IPS-NIHi11 (cell line): Measurements from ENCODE around the gene CDHR2.
"Not testable (repeated sequence)": the region's sequence is repeated elsewhere in the genome, so short reads cannot be mapped to it uniquely, and the experiment has no call there.

Experiments used
- DNase-seq: peaks from one replicate; pipeline ENCODE4 v3.0.0; 2012; ENCODE audit warnings: mixed read lengths, low spot score

CDHR2 gene

DNA sequence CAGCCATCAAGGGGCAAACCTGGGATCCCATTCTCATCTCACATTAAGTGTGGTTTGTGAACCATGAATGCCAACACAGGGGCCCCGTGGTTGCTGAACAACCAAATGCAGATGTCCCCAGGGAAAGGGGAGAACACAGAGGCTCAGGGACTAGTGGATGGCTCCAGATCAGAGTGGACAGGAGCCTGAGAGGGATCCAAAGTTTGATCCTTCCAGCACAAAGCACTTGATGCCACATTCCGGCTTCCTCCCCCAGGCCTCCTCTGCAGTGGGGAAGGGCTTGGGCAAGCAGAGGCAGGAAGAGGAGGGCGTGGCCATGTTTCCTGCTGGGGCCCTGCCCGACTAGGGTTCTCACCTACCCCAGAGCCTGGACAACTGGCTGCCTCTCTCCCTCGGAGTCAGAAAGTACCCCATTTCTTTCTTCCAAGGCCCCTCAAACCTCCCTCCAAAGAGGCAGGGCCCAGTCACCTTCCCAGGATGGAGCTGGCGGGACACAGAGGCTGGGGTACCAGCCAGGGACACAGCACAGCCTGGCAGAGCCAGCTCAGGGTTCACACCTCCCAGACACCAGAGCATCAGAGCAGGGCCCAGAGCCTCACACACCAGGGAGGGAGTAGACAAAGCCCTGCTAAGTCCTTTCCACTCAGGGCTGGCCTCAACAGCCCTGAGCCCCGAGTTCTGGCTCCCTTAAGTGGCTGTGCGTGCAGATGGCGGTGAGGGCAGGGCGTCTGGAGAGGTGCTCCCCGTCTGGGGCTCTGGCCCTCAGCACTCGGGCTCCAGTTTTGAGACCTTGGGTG lies 7.6 kb upstream of the CDHR2 start:
- peak; percentile 59 for DNase-seq

DNA sequence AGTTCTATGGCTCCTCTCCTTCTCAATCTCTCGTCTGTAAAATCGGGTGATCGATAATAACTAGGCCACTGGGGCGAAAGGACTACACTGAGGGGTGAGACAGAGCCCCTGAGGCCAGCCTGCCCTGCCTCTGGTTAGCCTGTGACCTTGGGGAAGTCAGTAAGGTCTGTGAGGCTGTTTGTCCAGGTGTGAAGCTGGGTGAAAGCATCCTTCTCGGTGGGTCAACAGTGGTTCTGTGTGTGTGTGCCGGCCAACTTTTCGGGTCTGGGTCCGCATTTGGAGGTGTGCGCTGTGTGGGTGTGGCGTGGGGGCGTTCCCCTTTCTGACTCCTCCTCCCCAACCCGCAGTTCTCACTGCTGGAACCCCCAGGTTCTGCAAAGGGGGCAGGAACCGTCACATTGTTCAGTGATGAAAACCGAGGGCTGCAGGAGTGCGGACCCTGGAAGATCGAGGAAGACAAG lies 7.0 kb upstream of the CDHR2 start:
- DNase-seq, result no peak

DNA sequence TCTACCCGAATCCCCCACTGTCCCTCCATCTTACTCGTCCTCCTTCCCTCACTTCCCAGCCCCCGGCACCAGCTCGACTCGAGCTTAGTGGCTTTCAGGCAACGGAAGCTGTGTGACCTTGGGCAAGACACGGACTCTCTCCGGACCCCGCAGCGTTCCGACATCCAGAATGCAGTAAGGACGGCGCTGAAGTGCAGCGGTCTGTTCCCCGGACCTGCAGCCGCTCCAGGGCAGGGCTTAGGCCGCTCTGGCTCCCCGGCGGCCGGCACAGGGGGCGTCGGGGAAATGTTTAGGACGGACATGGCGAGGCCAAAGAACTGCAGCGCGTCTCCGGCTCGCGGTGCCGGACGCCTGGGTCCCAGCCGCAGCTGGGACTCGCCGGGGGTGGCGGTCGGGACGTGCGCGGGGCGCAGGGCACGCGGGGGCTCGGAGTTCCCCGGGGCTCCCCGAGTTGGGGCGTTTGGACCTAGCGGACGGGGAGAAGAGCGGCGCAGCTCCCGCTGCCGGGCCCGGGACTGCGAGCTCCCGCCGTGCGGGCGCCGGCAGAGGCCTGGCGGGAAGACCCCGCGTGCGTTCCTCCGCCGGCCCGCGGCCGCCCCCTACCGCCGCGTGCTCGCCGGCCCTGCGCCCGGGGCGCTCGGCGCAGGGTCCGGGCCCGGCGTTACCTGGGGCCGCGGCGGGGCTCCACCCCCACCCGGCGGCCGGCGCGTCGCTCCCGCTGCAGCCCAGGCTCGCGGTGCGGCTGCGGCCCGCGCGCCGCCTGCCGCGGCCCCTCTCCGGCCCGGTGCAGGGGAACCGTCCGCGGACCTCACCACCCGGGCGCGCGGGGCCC lies 6.3 kb upstream of the CDHR2 start:
- DNase-seq, result peak; percentile 74

DNA sequence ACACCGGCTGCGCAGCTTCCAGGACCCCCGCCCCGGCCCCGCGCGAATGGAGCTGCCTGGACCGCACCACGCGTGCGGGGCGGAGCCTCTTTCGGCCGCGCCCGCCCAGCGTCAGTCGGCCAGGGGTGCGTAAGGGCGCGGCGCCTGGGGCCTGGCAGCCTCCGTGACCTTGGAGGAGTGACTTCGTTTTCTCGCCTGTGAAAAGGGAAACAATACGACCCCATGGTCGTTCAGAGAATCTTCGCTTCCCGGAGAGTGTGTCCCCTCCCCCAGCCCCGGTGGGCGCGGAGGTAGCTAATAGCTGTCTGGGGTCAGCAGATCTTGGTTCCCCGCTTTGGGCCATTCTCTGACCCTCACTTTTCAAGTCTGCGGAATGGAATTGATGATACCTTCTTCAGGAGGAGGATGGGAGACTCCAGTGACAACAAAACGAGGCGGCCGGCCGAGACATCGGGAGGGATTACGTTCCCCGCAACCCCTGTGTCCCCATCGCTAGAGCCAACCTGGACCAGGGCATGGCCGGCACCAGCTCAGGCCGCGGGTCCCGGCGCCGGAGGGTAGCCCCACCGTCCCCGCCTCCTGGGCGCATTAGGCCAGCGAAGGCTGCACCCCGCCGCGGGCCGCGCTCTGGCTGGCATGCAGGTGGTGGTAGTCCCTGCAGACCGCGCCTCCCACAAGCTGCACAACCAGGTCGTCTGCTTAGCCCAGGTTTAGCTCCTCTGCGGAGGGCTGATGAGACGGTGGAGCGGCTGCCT lies 5.5 kb upstream of the CDHR2 start:
- peak; percentile 65 for DNase-seq

DNA sequence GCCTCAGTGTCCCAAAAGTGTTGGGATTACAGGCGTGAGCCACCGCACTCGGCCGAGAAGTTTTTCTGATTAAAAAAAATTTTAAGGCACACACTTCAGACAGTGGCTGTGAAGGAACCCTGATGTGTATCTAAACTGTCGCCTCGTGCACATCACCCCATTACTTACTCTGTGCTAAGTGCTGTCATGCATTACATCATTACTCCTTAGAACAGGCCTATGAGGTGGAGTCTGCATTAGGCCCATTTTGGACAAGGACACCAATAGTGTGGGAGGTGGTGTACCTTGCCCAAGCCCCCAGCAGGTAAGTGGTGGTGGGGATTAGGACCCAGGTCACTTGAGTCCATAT lies 3.8 kb upstream of the CDHR2 start:
- no peak for DNase-seq

DNA sequence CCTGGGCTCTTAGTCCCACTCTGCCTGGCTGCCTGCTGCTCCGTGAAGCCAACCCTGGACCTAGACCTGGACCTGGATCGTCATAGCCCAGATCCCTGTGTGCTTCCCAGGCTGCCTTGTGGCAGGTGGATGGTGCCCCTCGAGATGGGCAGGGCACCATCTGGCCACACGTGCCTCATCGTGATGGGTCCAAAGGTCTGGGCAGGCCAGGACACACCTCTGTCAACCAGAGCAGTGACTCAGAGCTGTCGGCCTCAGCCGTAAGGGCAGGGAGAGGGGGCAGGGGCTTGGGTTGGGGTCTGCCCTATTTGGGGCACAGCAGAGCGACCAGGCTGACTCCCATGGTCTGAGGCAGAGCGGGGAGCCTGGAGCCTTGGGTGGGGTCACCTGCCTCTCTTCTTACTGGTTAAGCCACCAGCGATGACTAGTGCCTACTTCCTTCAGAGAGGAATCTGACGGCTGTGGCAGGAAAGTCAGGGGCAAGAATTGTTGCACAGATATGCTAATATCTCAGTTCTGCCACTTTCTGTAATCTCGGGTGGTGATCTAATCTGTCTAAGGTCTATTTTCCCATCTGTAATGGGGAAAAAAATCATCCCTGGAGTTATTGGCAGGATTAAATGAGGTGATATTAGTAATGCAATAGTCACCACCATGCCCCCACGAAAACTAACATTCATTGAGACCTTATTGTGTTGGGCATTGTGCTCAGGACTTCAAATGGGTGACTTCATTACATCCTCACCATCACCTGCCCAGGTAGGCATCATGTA lies 3.2 kb upstream of the CDHR2 start:
- no peak for DNase-seq

DNA sequence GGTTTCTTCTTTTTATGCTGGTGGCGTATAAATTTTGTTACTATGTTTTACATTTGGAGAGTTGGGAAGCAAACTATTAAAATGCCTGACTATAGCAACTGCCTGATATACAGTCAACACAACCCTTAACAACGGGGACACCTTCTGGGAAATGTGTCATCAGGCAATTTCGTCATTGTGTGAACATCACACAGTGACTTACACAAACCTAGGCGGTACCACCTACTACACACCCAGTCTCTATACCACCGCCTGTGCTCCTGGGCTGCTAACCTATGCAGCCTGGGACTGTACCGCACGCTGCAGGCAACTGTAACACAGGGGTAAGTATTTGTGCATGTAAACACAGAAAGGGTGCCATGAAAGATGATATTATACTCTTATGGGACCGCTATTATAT lies 1.3 kb upstream of the CDHR2 start:
- DNase-seq, result no peak

DNA sequence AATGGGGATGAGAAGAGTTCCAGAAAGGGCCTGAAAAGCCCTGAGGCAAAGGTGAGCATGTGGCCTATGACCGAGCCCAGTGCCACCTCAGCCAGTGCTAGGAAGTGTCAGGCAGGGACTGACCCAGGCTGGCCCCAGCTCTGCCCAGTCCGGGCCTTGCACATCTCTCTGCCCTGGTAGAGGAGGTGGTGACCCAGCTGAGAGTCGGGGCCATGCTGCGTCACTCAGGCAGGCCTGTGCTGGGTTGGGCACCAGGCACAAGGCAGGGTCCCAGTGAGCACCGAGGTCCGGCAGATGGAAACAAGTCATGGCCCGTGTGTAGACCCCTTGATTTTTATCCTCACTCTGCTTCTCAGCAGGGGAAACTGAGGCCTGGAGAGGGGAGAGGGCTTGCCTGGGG lies 729 bp downstream of the CDHR2 start:
- no peak for DNase-seq

DNA sequence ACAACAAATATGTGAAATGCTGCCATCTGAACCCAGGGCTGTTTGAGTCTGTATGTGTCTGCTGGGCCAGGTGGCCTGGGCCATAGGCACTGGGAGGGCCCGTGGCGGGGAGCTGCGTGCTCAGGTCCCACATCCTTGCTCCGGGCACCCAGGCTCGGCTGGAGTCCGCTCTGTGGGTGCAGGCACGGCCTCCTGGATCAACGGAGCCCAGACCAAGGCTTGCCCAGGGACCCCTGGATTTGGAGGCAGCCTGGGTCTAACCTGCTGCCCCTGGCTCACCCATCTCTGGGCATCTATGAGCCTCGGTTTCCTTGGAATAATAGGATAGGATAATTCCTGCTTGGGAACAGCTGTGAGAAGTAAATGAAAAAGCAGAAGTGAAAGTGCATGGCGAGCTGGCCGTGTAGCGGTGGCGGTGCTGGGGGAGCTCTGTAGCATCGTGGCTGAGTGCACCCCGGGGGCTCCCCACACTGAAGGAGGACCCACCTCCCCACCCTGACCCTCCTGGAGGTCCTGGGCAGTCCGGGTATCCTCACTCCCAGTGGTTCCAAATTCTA lies 1.2 kb downstream of the CDHR2 start:
- DNase-seq, result no peak

DNA sequence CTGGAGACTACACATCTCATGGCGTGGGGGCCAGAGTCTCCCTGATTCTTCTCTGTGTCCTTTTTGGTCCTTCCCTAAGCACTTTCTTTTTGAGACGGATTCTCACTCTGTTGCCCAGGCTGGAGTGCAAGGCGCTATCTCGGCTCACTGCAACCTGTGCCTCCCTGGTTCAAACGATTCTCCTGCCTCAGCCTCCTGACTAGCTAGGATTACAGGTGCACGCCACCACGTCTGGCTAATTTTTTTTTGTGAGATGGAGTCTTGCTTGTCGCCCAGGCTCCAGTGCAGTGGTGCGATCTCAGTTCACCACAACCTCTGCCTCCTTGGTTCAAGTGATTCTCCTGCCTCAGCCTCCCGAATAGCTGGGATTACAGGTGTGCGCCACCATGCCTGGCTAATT lies 1.8 kb downstream of the CDHR2 start:
- not testable (repeated sequence) for DNase-seq

DNA sequence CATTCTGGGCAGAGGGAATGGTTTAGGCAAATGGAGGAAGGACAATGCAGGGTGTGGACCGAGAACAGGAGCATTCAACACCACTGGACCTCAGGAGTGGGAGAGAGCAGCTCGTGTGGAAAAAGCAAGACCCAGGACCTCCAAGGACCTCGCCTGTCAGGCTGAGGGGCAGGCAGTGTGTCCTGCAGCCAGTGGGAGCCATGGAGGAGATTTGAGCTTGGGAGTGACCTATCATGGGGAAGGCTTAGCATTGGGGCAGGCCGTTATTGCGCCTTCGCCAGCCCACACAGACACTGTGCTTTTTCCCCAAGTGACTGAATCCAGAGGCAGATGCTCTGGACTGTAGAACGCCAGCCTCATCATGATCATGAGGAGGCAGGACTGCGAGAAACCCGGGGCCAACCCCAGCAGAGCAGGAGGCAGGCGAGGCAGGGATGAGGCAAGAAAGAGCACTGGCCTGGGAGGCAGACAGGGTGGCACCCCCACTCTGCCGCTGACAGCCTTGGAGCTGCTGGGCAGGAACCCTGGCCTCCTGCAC lies 3.3 kb downstream of the CDHR2 start:
- DNase-seq, result no peak

DNA sequence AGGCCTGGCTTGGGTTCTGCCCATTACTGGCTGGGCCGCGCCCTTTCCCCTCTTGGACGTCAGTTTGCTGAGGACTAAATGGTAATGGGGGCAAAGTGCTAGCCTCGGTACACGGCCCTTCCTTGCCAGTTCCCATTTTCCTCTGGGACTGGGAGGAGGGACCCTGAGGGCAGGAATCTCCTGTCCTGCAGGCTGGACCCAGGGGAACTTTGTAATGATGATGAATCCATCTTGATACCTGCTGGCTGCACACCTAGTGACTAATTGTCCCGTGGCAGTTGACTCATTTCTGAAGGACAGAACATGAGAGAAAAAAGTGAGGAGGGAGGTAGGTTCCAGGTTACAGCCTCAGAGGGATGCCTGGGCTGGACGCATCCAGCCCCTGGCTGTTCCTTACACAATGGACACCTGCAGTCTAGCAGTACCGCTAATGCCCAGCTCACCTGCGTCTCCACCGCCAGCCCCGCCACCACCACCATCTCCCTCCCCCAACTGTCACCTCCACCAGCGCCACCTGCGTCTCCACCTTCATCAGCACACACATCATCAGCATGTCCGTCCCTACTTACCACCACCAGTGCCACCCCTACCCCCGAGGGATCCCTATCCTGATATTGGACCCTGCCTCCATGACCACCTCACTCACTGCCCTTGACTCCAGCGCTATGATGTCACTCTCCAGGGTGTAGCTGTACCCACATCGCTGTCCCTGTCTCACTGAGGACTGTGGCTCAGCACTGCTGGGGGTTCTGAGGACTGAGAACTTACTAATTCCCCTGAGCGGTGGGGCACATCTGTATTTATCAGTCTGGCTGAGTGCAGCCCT lies 4.3 kb downstream of the CDHR2 start:
- DNase-seq, result no peak

DNA sequence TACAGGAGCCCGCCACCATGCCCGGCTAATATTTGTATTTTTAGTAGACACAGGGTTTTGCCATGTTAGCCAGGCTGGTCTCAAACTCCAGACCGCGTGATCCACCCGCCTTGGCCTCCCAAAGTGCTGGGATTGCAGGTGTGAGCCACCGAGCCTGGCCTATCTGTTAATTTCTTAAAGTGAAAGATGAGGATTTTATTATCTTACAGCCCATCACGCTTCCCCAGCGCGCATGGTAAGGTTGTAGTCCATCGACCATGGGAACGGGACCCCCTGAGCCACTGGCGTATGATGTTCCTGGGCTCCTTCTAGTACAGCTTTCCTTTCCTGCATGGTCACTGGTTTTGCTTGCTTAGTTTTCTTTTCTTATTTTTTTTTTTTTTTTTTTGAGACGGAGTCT lies 8.7 kb downstream of the CDHR2 start:
- no peak for DNase-seq

DNA sequence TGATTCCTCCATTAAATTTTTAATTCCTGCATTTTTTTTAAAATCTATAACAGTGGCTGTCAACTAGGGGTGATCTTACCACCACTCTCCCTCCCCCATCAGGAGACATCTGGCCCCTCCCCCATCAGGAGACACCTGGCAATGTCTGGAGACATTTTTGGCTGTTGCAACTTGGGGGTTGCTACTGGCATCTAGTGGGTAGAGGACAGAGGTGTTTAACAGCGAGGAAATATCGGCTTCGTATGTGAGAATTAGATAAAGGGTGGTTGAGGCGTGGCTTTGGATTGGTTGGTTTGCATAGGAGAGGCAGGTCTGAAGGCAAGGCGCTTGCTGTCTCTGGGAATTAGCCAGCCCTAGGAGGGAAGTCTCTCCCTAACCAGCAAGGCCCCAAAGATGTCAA lies 10.5 kb downstream of the CDHR2 start:
- DNase-seq, result no peak

DNA sequence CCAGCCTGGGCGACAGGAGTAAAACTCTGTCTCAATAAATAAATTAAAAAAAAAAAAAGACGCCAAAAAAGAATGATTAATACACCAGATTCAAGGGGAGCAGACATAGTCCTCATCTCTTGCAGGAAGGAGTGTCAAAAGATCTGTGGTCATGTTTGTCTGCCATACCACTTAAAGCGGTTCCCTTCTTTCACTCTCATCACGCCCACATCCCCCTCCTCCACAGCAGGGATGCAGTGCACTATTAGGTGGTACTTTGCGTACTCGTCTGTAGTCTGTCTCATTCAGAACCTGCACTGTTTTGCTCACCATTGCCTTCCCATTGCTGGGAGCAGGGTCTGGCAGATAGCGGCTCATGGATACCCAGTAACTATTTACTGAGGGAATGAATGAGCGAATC lies 11.2 kb downstream of the CDHR2 start:
- DNase-seq, result no peak

DNA sequence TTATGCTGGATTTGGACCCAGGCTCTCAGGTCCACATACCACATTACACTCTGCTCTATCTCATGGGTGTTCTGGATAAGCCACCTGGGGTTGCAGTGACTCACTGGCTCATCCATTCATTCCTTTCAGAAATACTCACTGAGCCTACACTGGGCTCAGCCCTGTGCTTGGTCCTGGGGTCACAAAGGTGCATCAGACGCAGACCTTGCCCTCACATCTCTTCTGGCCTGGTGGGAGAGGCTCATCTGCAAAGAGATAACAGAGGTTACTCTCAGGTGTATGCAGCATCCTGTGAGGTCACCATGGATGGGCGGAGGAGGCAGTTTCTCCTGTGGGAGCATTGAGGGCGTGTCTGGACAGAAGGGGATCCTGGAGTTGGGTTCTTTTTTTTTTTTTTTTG lies 12.1 kb downstream of the CDHR2 start:
- DNase-seq, result no peak

DNA sequence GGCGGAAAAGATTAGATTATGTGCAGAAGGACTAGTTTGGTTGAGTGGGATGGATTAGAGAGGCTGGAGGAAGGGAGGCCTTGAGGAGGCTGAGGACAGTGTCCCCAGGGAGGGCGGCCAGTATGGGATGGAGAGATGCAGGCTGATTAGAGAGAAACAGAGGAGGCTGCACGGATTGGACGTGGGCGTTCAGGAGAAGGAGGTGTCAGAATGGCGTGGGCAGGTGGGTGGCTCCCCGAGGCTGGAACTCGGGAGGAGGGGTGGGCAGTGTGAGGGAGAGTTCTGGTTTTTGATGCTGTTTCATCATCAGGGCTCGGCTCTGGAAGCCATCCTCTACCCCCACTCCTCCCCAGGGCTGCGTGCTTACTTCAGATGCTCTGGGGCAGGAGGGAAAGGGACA lies 13.0 kb downstream of the CDHR2 start:
- no peak for DNase-seq

DNA sequence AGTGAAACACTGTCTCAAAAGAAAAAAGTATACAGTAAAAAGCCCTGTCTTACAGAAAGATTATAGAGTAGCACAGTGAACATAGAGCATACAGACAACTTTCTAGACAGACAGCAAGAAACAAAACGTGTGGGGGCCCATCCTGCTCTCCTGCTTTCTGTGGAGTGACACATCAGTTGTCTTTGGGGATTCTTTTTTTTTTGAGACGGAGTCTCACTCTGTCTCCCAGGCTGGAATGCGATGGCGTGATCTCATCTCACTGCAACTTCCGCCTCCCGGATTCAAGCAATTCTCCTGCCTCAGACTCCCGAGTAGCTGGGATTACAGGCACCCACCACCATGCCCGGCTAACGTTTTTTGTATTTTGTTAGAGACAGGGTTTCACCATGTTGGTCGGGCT lies 14.9 kb downstream of the CDHR2 start:
- no peak for DNase-seq

DNA sequence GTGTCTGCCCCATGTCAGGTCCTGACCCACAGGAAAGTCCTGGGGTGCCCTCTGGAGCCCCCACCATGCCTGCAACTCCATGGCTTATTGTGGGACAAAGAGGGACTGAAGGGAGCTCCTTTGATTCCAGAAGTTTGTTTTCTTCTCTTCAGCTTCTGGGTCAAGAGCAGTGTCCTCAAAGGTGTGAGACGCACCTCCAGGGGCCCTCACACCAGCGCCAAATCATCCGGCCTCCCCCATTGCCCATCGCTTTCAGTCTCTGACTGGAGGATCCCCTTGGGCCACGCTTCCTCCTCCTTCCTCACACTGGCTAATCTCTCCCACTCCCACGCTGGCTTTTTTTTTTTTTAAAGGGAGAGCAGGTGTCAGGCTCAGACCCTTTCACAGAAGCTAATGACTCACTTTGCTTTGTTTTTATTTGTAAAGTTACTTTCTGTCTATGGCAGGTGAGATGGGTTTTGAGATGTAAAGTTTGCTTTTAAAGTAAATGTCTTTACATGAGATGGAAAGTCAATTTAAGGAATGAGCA lies 16.7 kb downstream of the CDHR2 start:
- no peak for DNase-seq

DNA sequence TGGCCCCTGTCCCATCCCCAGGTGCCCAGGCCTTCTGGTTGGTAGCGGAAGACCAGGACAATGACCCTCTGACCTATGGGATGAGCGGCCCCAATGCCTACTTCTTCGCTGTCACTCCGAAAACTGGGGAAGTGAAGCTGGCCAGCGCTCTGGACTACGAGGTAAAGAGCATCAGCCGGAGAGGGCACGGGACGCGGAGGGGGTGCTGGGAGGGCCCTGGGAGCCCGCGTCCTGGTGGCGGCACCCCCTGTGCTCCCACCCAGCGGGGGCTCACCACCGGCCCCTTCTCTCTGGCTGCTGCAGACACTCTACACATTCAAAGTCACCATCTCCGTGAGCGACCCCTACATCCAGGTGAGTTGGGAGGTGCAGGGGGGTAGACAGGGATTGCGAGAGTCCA lies 19.5 kb downstream of the CDHR2 start:
- no peak for DNase-seq
